B cell (primary cell): Measurements from ENCODE around the gene SPSB3. TPM values are rescaled to one million over a fixed set of nuclear protein-coding genes. Genes with fewer than 3 reads are reported as not detected.

ENCODE experiments used
- ATAC-seq: fragments of 200-7000 bp; cut with Tn5 transposase; one replicate; pipeline ENCODE4 v1.10.0; 2021; ENCODE audit warnings: low read depth, mild to moderate bottlenecking, moderate number of reproducible peaks, moderate library complexity
- CTCF ChIA-PET: fragments of 350-600 bp; sonication (Branson Sonifier 250); formaldehyde crosslinking; loops from one replicate; lab custom pipeline; 2021; ENCODE audit warnings: antibody characterized with exemption, inconsistent platforms; lab: Charles Lee
- POLR2A ChIA-PET: fragments of 350-600 bp; sonication (Branson Sonifier 250); formaldehyde crosslinking; loops from one replicate; lab custom pipeline; 2021; ENCODE audit warnings: antibody characterized with exemption; lab: Charles Lee
- DNase-seq: peaks from one replicate; pipeline ENCODE4 v3.0.0; 2013
- H2AFZ ChIP-seq: 2 replicates; pipeline ENCODE4 v1.6.1; 2012; ENCODE audit warnings: mild to moderate bottlenecking, low read depth, low read length; ENCODE audit not compliant: insufficient read depth, poor library complexity, severe bottlenecking
- H3K27ac ChIP-seq, 2 donors: 1 replicate in 1 of 2; 2 replicates in 1 of 2; pipeline ENCODE4 v1.5.1; 2012 to 2013; ENCODE audit warnings: low read length in 2 of 2, mild to moderate bottlenecking in 2 of 2, moderate library complexity in 1 of 2
- H3K27me3 ChIP-seq, 4 experiments: fragments of 200-600 bp in 1 of 4; sonication (generic) in 1 of 4; replicated peaks in 1 of 4; 1 replicate in 2 of 4; 2 replicates in 2 of 4; pipeline versions ENCODE4 v1.6.1 to v1.7.0; 2013 to 2016; ENCODE audit warnings: low read length in 3 of 4, mild to moderate bottlenecking in 2 of 4, mixed read lengths in 1 of 4, moderate library complexity in 1 of 4; ENCODE audit not compliant: insufficient read depth in 4 of 4, control insufficient read depth in 3 of 4; ENCODE audit errors: control extremely low read depth in 1 of 4
- H3K36me3 ChIP-seq, 2 experiments: replicated peaks in 1 of 2; 1 replicate in 1 of 2; 2 replicates in 1 of 2; pipeline versions ENCODE4 v1.6.1 to v1.7.1; 2013; ENCODE audit warnings: low read length in 1 of 2; ENCODE audit not compliant: insufficient read depth in 2 of 2, control insufficient read depth in 1 of 2; ENCODE audit errors: control extremely low read depth in 1 of 2, extremely low read depth in 1 of 2
- H3K4me1 ChIP-seq, 2 donors: fragments of 200-600 bp in 1 of 2; sonication (generic) in 1 of 2; 1 replicate in 1 of 2; 2 replicates in 1 of 2; pipeline versions ENCODE4 v1.5.1 to v1.6.1; 2013 to 2017; ENCODE audit warnings: low read length in 2 of 2; ENCODE audit not compliant: control insufficient read depth in 2 of 2, insufficient read depth in 2 of 2
- H3K4me2 ChIP-seq: replicated peaks from 2 replicates; pipeline ENCODE3; 2012; ENCODE audit warnings: mild to moderate bottlenecking, low read depth, low read length; ENCODE audit not compliant: poor library complexity, severe bottlenecking
- H3K4me3 ChIP-seq, 5 experiments: fragments of 200-600 bp in 1 of 5; sonication (generic) in 1 of 5; 1 replicate in 3 of 5; 2 replicates in 2 of 5; pipeline versions ENCODE4 v1.5.1 to v1.7.0; 2011 to 2016; ENCODE audit warnings: low read length in 4 of 5, mild to moderate bottlenecking in 4 of 5, low read depth in 2 of 5, control low read depth in 1 of 5, moderate library complexity in 1 of 5; ENCODE audit not compliant: insufficient read depth in 1 of 5; ENCODE audit errors: control extremely low read depth in 1 of 5, extremely low read depth in 1 of 5
- H3K79me2 ChIP-seq: fragments of 200-600 bp; sonication (generic); one replicate; pipeline ENCODE4 v1.6.0; 2016; ENCODE audit warnings: low read length; ENCODE audit not compliant: control insufficient read depth, insufficient read depth
- H3K9ac ChIP-seq: fragments of 200-600 bp; sonication (generic); 2 replicates; pipeline ENCODE4 v1.6.1; 2017; ENCODE audit warnings: mild to moderate bottlenecking, low read length, moderate library complexity
- H3K9me3 ChIP-seq, 3 donors: one replicate each; pipeline versions ENCODE4 v1.6.1 to v1.7.1; 2013; ENCODE audit warnings: low read length in 2 of 3; ENCODE audit not compliant: control insufficient read depth in 2 of 3, insufficient read depth in 1 of 3; ENCODE audit errors: control extremely low read depth in 1 of 3
- H4K20me1 ChIP-seq: 2 replicates; pipeline ENCODE4 v1.6.0; 2012; ENCODE audit warnings: mild to moderate bottlenecking, low read length; ENCODE audit not compliant: insufficient read depth, control insufficient read depth, poor library complexity, severe bottlenecking
- H3K27ac Mint-ChIP-seq: one replicate; pipeline ENCODE4 v1.8.0; 2021; ENCODE audit warnings: mixed read lengths
- H3K27me3 Mint-ChIP-seq: one replicate; pipeline ENCODE4 v1.8.0; 2021; ENCODE audit warnings: mixed read lengths
- H3K4me1 Mint-ChIP-seq: one replicate; pipeline ENCODE4 v1.8.0; 2021; ENCODE audit warnings: mixed read lengths
- H3K4me3 Mint-ChIP-seq: one replicate; pipeline ENCODE4 v1.8.0; 2021; ENCODE audit warnings: mixed read lengths
- H3K9me3 Mint-ChIP-seq: one replicate; pipeline ENCODE4 v1.8.0; 2022; ENCODE audit warnings: mixed read lengths; ENCODE audit not compliant: insufficient read depth
- EZH2 ChIP-seq: IDR thresholded peaks from 2 replicates; pipeline ENCODE4 v1.6.1; 2012; ENCODE audit warnings: borderline replicate concordance, low read depth, mild to moderate bottlenecking, moderate library complexity, low read length; ENCODE audit not compliant: insufficient read depth, poor library complexity, severe bottlenecking
- WGBS: methylation state at CpG from one replicate; pipeline ENCODE4 v1.1.5; 2013; ENCODE audit warnings: missing lambda C conversion rate; ENCODE audit not compliant: insufficient coverage; 5-methylcytosine and 5-hydroxymethylcytosine counted together
- intact Hi-C: fragments of 100-400 bp; cut with micrococcal nuclease; formaldehyde crosslinking; loops from one replicate; pipeline ENCODE4 v1.10.0; 2022
- polyA plus RNA-seq: library from polyadenylated mRNA; depleted of rRNA; stranded (reverse); fragments of >200 nt; gene quantifications from 2 replicates; pipeline ENCODE4 v1.2.3, GENCODE V29; 2012
- total RNA-seq, 2 donors: library from RNA; stranded (reverse); fragments of 120-200 nt in 1 of 2; gene quantifications; 1 replicate in 1 of 2; 2 replicates in 1 of 2; pipeline versions ENCODE4 v1.2.3 to v1.2.4, GENCODE V29; 2013 to 2022
- TF ChIP-seq, protein P1 (sequence below): fragments of 200-600 bp; IDR thresholded peaks from one replicate; pipeline ENCODE4 v1.8.0; 2022; ENCODE audit warnings: antibody characterized with exemption, mild to moderate bottlenecking

SPSB3 gene
- total and polyA plus RNA-seq, 2 donors (not counting 1 experiment from before 2014, with no cell fraction given), result 91.2 to 264 TPM

DNA sequence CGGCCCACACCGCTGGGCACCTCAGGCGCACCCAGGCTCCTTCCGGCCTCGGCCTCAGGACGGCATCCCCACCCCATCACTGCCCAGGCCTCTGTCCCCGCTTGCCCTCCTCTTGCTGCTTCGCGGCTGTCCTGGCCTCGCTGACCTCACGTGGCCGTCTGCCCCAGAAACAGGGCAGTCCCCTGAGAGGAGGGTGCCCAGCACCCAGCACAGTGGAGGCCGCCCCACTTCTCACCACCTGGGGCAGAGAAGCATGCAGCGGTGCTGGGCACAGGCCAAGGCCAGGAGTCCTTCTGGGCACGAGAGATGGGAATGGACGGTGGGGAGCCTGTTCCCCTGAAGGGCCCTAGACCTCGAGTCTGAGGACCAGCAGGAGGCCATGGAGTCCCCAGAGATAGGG lies 35.3 kb upstream of the SPSB3 start:
- intact Hi-C loops, result no loop called here
- H3K9me3 Mint-ChIP-seq, result no peaks in the 10 kb centered on the region
- Histone ChIP-seq H3K27ac (no peak overlapping the region), H3K27me3 (no peaks in the 10 kb centered on the region), H3K4me1 (no peaks in the 10 kb centered on the region), H2AFZ (no peak overlapping the region), H4K20me1 (peaks cover 30% of the 10 kb centered on the region), H3K79me2 (peaks cover 22% of the 10 kb centered on the region), H3K4me2 (no peak overlapping the region), H3K36me3 (peaks cover 2 to 65% of the 10 kb centered on the region in 2 experiments), H3K9ac (no peak overlapping the region), H3K9me3 (no peaks in the 10 kb centered on the region), H3K4me3 (no peak overlapping the region)
- ChIA-PET POLR2A (no interaction called here), CTCF (no interaction called here)
- H3K27ac Mint-ChIP-seq, result no peak overlapping the region
- DNase-seq (no peak), ATAC-seq (no peak)
- WGBS, result 96% methylated on average over 17 of the region's 17 CpGs
- no peaks in the 10 kb centered on the region for H3K4me1 Mint-ChIP-seq
- no peaks in the 10 kb centered on the region for H3K27me3 Mint-ChIP-seq
- TF ChIP-seq, protein P1, sequence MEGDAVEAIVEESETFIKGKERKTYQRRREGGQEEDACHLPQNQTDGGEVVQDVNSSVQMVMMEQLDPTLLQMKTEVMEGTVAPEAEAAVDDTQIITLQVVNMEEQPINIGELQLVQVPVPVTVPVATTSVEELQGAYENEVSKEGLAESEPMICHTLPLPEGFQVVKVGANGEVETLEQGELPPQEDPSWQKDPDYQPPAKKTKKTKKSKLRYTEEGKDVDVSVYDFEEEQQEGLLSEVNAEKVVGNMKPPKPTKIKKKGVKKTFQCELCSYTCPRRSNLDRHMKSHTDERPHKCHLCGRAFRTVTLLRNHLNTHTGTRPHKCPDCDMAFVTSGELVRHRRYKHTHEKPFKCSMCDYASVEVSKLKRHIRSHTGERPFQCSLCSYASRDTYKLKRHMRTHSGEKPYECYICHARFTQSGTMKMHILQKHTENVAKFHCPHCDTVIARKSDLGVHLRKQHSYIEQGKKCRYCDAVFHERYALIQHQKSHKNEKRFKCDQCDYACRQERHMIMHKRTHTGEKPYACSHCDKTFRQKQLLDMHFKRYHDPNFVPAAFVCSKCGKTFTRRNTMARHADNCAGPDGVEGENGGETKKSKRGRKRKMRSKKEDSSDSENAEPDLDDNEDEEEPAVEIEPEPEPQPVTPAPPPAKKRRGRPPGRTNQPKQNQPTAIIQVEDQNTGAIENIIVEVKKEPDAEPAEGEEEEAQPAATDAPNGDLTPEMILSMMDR, result no peak
- no peak for TF ChIP-seq EZH2
- no peak overlapping the region for H3K4me3 Mint-ChIP-seq

DNA sequence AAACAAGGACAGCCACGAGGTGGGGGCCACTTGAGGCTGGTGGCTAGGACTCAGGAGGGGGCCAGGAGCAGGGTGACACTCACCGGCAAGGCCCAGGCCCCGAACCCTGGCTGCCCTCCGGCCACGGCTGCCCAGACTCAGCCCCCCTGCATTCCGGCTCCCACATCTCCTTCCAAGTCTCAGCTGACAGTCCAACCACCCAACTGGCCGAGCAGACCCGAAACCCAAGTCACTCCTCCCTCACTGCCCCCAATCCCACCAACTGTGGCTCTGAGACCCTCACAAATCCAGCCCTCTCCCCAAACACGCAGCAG lies 34.9 kb upstream of the SPSB3 start:
- no peaks in the 10 kb centered on the region for H3K4me1 ChIP-seq

More for the DNA sequence above, 34.9 kb upstream of the SPSB3 start:
- TF ChIP-seq, protein P1, result no peak
- TF ChIP-seq EZH2, result no peak
- DNase-seq (no peak), ATAC-seq (no peak)
- Mint-ChIP-seq H3K9me3 (no peaks in the 10 kb centered on the region), H3K4me3 (no peak overlapping the region), H3K4me1 (no peaks in the 10 kb centered on the region), H3K27me3 (no peaks in the 10 kb centered on the region), H3K27ac (no peak overlapping the region)
- 96% methylated on average over 9 of the region's 9 CpGs for WGBS
- H3K4me2 ChIP-seq, result no peak overlapping the region
- peaks cover 2 to 61% of the 10 kb centered on the region in 2 experiments for H3K36me3 ChIP-seq
- no peaks in the 10 kb centered on the region for H3K27me3 ChIP-seq
- ChIA-PET POLR2A (no interaction called here), CTCF (no interaction called here)
- peaks cover 17% of the 10 kb centered on the region for H3K79me2 ChIP-seq
- intact Hi-C loops, result no loop called here
- H3K4me3 ChIP-seq, result no peak overlapping the region
- no peaks in the 10 kb centered on the region for H3K9me3 ChIP-seq
- H3K9ac ChIP-seq, result no peak overlapping the region
- peaks cover 25% of the 10 kb centered on the region for H4K20me1 ChIP-seq
- H3K27ac ChIP-seq, result no peak overlapping the region
- H2AFZ ChIP-seq, result no peak overlapping the region
